Measurements from ENCODE around the gene ISG15. TPM values are rescaled to one million over a fixed set of nuclear protein-coding genes. Genes with fewer than 3 reads are reported as not detected.
A peak's percentile ranks its signal among the peaks of the same experiment; 100 is the strongest.

Gene ISG15
- total and polyA plus RNA-seq, 9 of the 15 experiments (the other 6 are each of a cell fraction or from before 2014, with no cell fraction given), result 0.40 to 58.3 (median 12.2) TPM

DNA sequence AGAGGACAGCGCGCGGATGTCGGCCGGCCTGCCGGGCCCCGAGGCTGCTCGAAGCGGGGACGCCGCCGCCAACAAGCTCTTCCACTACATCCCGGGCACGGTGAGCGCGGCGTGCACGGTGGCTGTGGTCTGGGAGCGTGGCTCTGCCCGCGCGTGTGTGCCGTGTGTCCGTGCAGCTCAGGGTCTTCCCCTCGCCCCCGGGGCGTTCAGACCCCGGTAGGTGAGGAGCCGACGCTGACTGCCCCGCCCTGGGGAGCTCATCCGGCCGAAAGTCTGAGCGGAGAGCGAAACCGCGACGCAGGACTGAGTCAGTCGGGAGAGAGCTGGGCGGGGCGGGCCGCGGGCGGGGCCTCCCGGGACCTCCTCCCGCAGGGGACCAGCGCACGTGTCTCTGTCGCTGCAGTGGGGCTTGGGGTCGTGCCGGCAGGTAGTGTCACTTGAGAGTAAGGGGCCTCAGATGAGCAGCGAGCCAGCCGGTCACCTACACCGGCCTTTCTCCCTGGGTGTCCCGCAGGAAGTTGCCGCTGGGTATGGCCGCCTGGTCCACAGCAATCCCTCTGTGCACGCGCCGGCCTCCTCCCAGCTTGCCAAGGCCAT, 46.5 kb upstream of the ISG15 start (continued):
- TF ChIP-seq, protein P1, sequence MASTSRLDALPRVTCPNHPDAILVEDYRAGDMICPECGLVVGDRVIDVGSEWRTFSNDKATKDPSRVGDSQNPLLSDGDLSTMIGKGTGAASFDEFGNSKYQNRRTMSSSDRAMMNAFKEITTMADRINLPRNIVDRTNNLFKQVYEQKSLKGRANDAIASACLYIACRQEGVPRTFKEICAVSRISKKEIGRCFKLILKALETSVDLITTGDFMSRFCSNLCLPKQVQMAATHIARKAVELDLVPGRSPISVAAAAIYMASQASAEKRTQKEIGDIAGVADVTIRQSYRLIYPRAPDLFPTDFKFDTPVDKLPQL (IDR thresholded peaks at IDR 0.05; ENCODE audit: extremely low read depth, insufficient read length), result no peak
- TF ChIP-seq FOXP1 (CRISPR knock-in tag; IDR thresholded peaks at IDR 0.05) (peak; percentile 50; the same call in 1 of the 2 replicates), NFE2 (IDR thresholded peaks at IDR 0.05; ENCODE audit: low read depth) (no peak), POU5F1 (IDR thresholded peaks at IDR 0.05; ENCODE audit: borderline replicate concordance, low read depth, low read length, partially characterized antibody) (no peak), SIN3A (IDR thresholded peaks at IDR 0.05; ENCODE audit: borderline replicate concordance in 2 of 2, control insufficient read depth in 1 of 2, low read depth in 2 of 2, low read length in 2 of 2) (peak; percentile 69 to 77; a peak in 2 of 4 replicates), ZKSCAN3 (CRISPR knock-in tag; IDR thresholded peaks at IDR 0.05) (no peak), SUPT5H (IDR thresholded peaks at IDR 0.05) (peak; percentile 68), SMAD4 (CRISPR knock-in tag; conservative IDR thresholded peaks at IDR 0.05) (peak; percentile 70), RAD51 (IDR thresholded peaks at IDR 0.05; ENCODE audit: borderline replicate concordance, low read depth) (no peak), TRIM28 (IDR thresholded peaks at IDR 0.05) (no peak), HDGF (IDR thresholded peaks at IDR 0.05) (no peak), ZNF717 (CRISPR knock-in tag; IDR thresholded peaks at IDR 0.05) (no peak), NR2C2 (CRISPR knock-in tag; IDR thresholded peaks at IDR 0.05) (no peak), NR2C2 (tag; IDR thresholded peaks at IDR 0.05) (no peak), SMARCA4 (IDR thresholded peaks at IDR 0.05) (no peak), MAFG (tag; conservative IDR thresholded peaks at IDR 0.05) (no peak), IRF2 (CRISPR knock-in tag; IDR thresholded peaks at IDR 0.05) (no peak)
- TF ChIP-seq, protein P2, sequence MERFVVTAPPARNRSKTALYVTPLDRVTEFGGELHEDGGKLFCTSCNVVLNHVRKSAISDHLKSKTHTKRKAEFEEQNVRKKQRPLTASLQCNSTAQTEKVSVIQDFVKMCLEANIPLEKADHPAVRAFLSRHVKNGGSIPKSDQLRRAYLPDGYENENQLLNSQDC (CRISPR knock-in tag; IDR thresholded peaks at IDR 0.05), result no peak
- TF ChIP-seq, protein P3, sequence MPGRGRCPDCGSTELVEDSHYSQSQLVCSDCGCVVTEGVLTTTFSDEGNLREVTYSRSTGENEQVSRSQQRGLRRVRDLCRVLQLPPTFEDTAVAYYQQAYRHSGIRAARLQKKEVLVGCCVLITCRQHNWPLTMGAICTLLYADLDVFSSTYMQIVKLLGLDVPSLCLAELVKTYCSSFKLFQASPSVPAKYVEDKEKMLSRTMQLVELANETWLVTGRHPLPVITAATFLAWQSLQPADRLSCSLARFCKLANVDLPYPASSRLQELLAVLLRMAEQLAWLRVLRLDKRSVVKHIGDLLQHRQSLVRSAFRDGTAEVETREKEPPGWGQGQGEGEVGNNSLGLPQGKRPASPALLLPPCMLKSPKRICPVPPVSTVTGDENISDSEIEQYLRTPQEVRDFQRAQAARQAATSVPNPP (IDR thresholded peaks at IDR 0.05; ENCODE audit: borderline replicate concordance, insufficient read depth, insufficient read length), result no peak
- TF ChIP-seq, protein P4, sequence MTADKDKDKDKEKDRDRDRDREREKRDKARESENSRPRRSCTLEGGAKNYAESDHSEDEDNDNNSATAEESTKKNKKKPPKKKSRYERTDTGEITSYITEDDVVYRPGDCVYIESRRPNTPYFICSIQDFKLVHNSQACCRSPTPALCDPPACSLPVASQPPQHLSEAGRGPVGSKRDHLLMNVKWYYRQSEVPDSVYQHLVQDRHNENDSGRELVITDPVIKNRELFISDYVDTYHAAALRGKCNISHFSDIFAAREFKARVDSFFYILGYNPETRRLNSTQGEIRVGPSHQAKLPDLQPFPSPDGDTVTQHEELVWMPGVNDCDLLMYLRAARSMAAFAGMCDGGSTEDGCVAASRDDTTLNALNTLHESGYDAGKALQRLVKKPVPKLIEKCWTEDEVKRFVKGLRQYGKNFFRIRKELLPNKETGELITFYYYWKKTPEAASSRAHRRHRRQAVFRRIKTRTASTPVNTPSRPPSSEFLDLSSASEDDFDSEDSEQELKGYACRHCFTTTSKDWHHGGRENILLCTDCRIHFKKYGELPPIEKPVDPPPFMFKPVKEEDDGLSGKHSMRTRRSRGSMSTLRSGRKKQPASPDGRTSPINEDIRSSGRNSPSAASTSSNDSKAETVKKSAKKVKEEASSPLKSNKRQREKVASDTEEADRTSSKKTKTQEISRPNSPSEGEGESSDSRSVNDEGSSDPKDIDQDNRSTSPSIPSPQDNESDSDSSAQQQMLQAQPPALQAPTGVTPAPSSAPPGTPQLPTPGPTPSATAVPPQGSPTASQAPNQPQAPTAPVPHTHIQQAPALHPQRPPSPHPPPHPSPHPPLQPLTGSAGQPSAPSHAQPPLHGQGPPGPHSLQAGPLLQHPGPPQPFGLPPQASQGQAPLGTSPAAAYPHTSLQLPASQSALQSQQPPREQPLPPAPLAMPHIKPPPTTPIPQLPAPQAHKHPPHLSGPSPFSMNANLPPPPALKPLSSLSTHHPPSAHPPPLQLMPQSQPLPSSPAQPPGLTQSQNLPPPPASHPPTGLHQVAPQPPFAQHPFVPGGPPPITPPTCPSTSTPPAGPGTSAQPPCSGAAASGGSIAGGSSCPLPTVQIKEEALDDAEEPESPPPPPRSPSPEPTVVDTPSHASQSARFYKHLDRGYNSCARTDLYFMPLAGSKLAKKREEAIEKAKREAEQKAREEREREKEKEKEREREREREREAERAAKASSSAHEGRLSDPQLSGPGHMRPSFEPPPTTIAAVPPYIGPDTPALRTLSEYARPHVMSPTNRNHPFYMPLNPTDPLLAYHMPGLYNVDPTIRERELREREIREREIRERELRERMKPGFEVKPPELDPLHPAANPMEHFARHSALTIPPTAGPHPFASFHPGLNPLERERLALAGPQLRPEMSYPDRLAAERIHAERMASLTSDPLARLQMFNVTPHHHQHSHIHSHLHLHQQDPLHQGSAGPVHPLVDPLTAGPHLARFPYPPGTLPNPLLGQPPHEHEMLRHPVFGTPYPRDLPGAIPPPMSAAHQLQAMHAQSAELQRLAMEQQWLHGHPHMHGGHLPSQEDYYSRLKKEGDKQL (CRISPR knock-in tag; IDR thresholded peaks at IDR 0.05; ENCODE audit: borderline replicate concordance), result no peak
- TF ChIP-seq, protein P5, sequence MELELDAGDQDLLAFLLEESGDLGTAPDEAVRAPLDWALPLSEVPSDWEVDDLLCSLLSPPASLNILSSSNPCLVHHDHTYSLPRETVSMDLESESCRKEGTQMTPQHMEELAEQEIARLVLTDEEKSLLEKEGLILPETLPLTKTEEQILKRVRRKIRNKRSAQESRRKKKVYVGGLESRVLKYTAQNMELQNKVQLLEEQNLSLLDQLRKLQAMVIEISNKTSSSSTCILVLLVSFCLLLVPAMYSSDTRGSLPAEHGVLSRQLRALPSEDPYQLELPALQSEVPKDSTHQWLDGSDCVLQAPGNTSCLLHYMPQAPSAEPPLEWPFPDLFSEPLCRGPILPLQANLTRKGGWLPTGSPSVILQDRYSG (tag; conservative IDR thresholded peaks at IDR 0.05; ENCODE audit: low read depth), result no peak
